Suprapubic skin (tissue), 4 donors: ENCODE data around the gene FRG2B.

Experiments used
- EP300 ChIP-seq: sonication (generic); formaldehyde crosslinking; IDR thresholded peaks from one replicate; pipeline ENCODE4 v1.6.1; 2017; ENCODE audit warnings: antibody characterized with exemption
- POLR2A ChIP-seq, 2 donors: fragments of 450-650 bp; IDR thresholded peaks; one replicate each; pipeline ENCODE4 v1.6.1; 2017; ENCODE audit warnings: antibody characterized with exemption in 2 of 2, mild to moderate bottlenecking in 2 of 2, moderate library complexity in 2 of 2
- POLR2AphosphoS5 ChIP-seq, 3 donors: sonication (generic); formaldehyde crosslinking; IDR thresholded peaks; one replicate each; pipeline ENCODE4 v1.6.1; 2017; ENCODE audit warnings: antibody characterized with exemption in 3 of 3
- TF ChIP-seq, protein P1 (sequence below), 2 donors: fragments of 200-600 bp in 1 of 2; fragments of 450-650 bp in 1 of 2; sonication (generic) in 1 of 2; IDR thresholded peaks; one replicate each; pipeline ENCODE4 v1.5.1; 2016 to 2019; ENCODE audit warnings: antibody characterized with exemption in 2 of 2, mild to moderate bottlenecking in 1 of 2, moderate library complexity in 1 of 2

DNA sequence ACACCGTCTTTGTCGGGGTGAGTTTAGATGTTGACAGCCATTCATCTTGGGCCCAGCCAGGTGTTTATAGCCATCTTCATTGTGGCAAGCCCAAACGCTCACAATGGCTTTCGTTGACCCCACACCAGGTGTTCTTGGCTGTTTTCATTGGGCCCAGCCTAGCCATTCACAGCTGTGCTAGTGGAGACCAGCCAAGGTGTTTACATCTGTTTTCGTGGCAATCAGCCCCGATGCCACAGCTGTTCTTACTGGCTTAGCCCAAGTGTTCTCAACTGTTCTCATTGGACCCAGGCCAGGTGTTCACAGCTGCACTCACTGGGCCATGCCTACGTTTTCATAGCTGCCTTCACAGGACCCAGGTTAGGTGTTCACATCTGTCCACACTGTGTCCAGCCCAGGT lies 7.7 kb downstream of the FRG2B start:
- TF ChIP-seq, protein P1, sequence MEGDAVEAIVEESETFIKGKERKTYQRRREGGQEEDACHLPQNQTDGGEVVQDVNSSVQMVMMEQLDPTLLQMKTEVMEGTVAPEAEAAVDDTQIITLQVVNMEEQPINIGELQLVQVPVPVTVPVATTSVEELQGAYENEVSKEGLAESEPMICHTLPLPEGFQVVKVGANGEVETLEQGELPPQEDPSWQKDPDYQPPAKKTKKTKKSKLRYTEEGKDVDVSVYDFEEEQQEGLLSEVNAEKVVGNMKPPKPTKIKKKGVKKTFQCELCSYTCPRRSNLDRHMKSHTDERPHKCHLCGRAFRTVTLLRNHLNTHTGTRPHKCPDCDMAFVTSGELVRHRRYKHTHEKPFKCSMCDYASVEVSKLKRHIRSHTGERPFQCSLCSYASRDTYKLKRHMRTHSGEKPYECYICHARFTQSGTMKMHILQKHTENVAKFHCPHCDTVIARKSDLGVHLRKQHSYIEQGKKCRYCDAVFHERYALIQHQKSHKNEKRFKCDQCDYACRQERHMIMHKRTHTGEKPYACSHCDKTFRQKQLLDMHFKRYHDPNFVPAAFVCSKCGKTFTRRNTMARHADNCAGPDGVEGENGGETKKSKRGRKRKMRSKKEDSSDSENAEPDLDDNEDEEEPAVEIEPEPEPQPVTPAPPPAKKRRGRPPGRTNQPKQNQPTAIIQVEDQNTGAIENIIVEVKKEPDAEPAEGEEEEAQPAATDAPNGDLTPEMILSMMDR (IDR thresholded peaks at IDR 0.05): no peak
- no peak for TF ChIP-seq EP300
- TF ChIP-seq POLR2A (IDR thresholded peaks at IDR 0.05): no peak
- no peak for TF ChIP-seq POLR2AphosphoS5 (IDR thresholded peaks at IDR 0.05)
